ENCODE results near the gene KIF26A.

KIF26A gene

DNA sequence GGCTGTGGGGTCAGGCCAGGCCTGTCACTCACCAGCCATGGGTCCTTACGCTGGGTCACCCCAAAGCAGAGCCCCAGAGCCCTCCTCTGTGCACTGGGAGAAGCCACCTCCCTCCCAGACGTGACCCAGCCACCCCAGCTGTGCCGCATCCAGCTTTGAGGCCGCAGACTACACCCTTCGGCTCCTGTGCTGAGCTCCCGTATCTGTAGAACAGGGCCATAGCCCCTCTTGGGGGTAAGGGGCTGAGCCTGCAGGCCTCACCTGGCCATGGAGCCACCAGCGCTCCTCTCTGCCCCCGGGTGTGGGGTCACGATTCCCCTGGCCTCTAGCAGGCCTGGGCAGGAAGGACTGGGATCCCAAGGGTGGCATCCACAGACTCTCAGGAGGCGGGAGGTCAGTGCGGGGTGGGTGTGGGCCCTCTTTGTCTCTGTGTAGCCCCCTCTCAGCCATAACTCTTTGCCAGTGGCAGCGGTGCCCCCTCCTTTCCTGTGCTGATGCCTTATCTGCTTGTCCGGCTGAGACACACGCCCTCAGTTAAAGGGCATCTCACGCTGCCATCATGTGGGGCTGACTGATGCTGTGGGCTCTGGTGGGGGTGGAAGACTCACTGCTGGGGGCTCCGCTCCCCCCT, 36.6 kb upstream of the KIF26A start:
- DNase-seq (ENCODE audit: low read depth) = no peak

DNA sequence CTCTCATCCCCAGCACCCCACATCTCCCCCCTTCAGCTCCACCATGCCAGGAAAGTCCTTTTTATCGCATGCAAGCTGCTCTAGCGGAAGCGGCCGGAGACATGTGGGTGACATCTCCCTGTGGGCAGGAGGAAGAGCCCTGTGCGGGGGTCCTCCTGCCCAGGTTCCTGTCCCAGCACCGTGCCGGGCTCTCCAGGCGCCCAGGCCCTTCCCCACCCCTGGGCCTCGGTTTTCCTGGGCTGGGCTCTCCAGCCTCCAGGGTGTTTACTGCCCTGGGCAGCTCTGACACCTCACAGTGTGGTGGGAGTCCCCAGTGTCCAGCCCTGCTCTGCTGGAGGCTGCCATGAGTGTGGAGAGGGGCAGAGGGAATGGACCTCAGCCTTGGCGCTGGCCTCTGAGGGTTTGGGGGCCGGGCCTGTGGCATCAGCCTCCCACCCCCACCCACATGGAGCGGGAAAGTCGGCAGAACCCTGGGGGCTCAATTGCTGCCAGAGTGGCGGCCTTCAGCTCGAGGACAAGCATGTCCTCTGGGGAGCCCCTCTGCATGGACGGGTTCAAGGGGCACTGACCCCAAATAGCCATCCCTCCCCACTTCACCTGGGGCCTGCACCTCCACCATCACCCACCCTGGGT, 36.0 kb upstream of the KIF26A start:
- DNase-seq (ENCODE audit: low read depth) = no peak

DNA sequence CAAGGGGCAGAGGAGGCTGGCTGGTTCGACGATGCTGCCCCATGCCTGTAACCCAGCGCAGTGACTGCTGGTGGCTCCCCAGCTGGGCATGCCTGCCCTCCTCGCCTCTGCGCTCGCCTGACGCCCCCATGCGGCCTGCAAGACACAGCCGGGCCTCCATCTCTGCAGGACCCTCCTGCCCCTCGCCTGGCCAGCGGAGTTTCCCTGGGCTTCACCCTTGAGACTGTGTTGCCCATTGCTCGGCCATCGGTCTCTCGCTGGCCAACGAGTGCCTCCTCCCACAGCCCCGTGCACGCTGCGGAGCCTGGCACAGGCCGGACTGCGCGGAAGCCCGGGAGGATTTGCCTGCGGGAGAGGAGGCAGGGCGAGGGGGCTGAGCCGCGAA, 35.3 kb upstream of the KIF26A start:
- DNase-seq (ENCODE audit: low read depth) = no peak

DNA sequence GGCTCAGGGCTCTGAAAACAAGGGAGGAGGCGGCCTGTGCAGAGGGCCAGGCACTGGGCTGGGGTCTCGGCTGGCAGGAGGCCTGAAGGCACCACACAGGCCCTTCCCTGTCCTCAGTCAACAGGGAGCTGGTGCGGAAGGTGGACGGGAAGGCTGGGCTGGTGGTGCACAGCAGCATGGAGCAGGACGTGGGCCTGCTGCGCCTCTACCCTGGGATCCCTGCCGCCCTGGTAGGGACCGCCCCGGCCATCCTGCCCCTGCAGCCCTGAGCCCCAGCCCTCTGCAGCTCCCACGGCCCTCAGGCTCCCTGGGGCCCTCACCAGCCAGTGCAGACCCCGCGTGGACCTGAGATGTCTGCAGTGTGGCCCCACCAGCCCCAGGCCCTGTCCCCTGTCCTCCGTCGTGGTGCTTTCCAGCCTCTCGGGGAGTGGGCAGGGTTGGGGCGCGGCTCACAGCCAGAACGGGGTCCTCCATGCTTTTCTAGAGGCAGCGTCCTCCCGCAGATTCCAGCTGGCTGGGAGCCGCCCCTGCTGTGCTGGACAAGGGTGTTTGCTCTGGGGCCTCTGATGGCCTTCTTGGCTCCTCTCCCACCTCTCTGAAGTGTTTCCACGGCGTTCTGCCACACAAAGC, 34.8 kb upstream of the KIF26A start:
- DNase-seq (ENCODE audit: low read depth) = no peak

DNA sequence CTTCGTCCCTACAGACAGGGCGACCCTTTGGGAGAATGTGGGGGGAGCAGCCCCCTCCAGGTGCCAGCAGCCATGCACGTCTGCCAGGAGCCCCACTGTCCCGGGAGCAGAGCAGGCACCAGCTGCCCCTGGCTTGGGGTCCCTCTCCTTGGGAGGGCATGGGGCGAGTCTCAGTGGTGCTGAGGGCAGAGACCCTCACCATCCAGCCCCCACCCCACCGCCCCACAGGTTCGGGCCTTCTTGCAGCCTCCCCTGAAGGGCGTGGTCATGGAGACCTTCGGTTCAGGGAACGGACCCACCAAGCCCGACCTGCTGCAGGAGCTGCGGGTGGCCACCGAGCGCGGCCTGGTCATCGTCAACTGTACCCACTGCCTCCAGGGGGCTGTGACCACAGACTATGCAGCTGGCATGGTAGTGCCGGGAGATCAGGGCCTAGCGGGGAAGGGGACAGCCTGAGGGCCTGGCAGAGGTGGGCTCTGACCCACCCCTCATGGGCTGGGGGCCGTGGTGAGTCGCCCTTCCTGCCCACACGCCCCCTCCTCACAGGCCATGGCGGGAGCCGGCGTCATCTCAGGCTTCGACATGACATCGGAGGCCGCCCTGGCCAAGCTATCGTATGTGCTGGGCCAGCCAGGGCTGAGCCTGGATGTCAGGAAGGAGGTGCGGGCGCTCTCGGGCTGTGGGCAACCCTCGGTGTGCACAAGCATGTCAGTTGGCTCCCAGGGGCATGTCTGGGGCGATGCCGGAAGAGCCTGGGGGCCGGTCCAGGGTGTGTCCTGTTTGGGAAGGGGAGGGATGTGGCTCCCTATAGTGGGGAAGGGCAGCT, 34.1 kb upstream of the KIF26A start:
- DNase-seq (ENCODE audit: low read depth) = no peak

DNA sequence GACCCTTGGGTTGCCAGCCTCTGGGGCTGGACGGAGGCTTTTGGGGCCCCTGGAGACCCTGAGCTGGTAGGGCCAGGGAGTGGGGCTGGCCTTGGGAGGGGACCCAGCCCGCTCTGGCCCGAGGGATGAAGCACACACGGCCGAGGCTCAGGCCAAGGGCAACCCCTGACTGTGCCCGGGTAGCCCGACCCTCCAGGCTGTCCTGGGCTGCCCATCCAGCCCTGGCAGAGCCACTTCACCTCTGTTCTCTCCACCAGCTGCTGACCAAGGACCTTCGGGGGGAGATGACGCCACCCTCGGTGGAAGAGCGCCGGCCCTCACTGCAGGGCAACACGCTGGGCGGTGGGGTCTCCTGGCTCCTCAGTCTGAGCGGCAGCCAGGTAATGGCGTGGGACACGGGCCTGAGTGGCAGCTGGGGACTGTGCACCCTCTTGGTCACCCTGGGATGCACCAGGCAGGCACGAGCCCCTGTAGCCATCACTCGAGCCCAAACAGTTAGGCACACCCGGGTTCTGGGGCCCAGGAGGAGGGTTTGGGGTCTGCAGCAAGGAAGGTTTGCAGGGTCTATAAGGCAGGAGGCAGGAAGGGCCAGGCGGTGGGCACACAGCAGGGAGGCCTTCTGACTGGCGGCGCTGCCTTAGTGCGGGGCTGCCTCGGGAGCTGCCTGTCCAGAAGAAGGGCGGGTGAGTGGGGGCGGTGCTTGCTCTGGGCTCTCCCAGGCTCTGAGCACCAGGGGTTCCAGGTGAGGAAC, 33.1 kb upstream of the KIF26A start:
- DNase-seq (ENCODE audit: low read depth) = no peak

DNA sequence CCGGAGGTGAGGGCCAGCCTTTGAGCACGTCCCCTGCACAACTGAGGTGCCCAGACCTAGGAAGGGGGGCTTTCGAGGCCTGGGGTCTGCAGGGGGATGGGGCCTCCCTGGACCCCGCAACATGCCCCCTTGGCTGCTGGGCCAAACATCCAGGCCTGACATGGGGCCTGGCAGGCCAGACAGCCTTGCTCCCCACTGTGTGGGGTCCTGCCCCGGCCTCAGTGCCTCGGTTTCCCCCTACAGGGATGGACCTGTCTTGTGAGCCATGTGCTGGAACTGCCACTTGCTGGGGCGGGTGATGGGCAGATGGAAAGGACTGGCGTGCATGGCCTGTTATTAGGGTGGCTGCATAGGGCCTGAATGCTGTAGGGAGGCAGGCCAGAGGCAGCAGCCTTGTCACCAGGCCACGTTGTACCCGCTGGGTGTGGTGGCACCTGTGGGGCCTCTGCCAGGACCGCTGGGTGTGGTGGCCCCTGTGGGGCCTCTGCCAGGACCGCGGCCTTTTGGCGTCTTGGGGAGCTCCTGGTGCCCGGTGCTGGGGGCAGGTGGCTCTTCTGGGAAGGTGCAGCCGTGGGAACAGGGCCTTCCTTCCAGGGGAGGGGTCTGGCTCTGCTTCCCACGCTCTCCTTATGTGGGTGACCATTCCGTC, 32.4 kb upstream of the KIF26A start:
- DNase-seq (ENCODE audit: low read depth) = no peak

DNA sequence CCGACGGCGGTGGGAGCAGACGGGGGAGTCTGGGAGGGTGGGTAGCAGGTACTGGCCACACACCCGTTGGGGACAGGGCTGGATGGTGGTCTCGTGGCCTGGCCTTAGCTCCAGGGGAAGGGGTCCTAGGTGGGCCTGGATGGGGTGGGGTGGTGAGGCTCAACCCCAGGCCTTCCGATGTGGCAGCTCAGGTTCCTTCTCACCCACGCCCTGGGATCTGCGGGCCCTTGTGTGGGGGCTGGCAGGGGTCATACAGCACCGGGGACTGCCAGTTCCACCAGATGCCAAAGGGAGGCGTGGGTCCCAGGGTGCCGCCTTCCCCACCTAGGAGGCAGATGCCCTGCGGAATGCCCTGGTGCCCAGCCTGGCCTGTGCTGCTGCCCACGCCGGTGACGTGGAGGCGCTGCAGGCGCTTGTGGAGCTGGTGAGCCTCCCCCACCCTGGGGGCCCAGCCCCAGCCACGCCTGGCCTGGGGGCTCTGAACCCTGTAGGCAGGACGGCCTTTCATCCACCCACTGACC, 31.9 kb upstream of the KIF26A start:
- DNase-seq (ENCODE audit: low read depth) = no peak

DNA sequence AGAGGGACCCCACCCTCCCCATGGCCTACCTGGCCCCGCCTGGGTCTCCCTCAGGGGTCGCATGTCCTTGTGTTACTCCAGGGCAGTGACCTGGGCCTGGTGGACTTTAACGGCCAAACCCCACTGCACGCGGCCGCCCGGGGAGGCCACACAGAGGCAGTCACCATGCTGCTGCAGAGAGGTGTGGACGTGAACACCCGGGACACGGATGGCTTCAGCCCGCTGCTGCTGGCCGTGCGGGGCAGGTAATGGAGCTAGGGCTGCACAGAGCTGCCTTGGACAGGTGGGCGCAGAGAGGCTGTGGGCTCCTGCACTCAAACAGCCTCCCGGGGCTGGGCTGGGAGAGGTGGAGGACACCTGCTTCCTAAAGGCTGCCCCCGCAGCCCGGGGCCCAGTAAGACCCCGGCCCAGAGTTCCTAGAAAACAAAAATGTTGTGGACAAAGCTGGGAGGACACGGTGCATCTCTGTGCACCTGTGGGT, 31.2 kb upstream of the KIF26A start:
- no peak for DNase-seq (ENCODE audit: low read depth)

DNA sequence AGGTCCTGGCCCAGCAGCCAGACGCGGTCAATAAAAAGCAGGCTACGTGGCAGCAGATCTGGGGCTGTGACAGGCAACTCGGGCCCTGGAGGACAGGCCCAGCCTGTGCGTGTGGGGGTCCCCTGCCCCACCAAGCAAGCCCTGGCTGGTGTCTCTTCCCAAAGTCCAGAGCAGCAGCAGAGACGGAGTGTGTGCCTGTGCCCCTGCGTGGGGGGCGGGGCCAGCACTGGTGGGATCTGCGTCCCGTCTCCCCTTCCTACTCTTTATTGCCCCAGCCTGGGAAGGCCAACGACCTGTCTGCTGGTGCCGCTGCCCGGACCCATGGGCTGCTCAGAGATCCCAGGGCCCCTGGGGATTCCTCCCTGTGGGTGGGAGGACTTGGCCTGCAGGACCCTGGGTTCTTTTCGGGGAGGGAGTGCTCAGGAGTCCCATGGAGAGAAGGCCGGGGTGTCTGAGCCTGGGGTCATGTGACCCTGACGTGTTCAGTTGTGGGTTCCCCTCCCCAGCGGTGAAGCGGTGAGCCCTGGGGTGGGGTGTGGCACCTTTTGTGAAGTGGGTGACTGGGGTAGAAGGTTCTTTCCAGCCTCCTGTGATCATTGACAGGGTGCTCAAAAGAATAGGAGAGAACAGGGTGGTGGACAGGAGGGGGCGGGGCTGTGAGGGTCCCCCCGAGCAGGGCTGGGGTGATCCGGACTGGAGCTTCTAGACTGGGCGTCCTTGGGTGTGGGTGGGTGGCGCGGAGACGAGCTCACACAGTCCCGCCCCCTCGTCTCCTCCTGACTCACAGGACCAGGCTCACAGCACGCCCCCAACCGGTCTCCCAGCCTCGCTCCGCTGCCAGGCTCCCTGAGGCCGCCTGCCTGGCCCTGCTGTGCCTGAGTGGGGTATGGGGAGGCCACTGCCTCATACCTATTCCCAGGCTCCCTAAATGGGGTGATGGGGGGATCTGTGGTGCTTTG, 30.5 kb upstream of the KIF26A start:
- no peak for DNase-seq (ENCODE audit: low read depth)

DNA sequence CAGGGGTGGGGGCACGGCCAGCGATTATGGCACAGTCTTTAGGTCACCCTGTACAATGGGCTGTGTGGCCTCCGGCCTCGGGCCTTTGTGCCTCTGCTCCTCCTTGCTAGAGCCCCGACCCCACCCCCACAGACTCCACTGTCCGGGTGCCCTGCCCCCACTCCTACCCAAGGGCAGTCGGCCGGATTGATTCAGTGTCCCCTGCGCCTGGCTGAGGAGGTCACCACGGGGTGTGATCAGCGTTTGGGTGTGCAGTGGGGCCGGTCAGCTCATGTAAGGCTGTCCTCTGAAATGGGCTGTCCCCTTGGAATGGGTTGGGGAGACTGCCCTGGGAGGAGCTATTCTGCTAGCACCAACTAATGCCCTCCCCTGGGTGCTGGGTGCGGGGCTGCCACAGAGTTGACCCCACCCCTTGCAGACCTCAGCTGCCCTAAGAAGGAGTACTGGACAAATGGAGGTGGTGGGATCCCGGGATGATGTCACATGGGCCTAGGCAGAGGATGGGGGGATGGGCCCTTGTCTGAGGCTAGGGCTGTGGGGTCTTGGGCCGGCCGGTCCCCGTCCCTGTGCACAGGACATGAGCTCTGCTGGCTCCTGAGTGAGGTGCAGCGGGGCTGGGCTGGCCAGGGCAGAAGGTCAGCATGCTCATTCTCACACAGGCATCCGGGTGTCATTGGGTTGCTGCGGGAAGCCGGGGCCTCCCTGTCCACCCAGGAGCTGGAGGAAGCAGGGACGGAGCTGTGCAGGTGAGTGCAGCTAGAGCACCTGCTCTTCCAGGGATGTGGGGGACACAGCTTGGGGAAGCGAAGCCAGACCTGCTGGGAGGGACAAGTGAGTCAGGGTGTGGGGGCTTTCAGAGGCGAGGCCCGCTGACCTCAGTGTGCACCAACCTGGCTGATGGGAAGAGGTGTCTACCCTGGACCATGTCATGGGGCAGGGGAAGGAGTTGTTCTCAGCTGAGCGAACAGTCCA, 29.5 kb upstream of the KIF26A start:
- no peak for DNase-seq (ENCODE audit: low read depth)

DNA sequence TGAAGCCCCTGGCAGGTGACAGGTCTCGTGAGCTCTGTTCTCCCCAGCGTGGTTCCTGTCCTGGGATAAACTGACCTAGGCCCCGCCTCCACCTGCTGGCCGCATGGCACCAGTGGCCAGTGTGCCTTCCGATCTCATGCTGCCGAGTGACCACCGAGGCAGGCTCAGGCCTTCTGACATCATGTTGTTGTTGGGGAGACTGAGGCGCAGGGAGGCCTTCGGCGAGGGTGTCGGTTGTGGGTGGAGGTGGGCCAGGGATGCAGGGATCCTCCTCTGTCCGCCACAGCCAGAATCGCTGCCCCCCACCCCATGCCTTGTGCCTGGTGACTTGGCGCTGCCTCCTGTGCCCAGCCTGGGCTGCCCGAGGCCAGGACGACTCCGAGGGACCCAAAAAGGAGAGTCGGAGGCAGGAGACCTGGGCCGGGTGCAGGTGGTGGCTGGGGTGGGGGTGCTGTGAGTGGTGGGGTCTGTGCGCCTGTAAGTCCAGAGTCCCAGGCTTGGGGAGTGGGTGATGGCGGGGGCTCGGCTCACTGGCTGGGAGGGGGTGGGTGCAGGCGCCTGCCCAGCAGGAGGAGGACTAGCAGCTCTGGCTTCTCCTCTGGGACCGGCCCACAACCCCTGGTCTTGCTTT, 28.5 kb upstream of the KIF26A start:
- DNase-seq (ENCODE audit: low read depth) = no peak

DNA sequence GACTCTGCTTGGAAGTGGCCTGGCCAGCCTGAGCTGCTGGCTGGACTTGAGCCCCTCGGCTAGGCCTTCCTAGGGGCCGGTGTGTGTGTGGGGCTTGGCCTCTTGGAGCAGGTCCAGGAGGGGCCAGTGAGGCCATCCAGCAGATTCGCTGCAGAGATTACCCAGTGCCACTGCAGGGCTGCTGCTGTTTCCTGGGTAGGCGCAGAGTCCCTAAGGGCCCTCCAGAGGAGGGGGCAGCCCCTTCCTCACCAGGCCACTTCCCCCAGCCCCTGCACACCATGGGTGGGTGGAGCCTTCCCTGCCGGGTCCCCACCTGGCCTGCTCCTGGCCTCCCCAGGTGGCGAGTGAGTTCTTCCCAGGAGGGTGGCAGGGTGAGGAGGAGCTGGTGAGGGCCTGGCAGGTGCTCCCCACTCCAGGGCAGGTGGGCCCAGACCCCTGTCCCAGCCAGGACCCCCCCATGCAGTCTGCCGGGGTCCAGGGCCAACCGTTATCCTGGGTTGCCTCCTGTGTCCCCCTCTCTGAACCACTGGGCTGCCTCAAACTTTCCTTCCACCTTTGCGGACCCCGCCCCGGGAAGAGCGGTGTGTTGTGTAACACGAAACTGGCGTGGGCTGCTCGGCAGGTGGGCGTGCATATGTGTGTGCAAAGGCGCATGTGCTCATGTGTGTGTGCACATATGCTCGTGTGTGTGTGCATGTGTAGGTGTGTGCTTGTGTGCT, 27.7 kb upstream of the KIF26A start:
- DNase-seq (ENCODE audit: low read depth) = no peak

DNA sequence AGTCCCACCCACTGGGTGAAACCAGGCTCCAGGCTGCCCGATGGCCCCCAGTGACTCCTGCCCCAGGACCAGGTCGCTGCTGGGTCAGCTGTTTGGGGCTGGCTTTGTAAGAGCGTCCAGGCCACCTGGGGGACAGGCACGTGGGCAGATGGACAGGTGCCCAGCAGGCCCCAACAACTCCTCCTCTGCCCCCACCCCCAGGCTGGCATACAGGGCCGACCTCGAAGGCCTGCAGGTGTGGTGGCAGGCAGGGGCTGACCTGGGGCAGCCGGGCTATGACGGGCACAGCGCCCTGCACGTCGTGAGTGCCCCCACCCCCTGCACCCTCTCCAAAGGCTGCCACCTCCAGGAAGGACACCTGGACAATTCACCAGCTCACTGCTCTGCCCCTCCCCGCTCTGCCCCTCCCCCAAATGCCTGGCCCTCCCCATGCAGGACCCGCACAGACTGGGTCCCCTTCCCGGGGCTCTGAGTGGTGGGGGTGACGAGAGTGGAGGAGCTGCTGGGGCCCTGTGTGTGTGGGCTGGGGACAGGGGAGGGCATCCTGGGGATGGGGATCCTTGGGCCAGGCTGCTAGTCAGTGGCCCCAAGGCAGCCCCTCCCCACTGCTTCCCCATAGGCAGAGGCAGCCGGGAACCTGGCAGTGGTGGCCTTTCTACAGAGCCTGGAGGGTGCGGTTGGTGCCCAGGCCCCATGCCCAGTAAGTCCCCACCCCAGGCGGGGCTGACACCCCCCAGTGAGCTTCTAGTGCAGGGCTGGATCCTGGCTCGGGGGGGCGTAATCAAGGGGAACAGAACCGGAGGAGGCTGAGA, 26.9 kb upstream of the KIF26A start:
- DNase-seq (ENCODE audit: low read depth) = no peak

DNA sequence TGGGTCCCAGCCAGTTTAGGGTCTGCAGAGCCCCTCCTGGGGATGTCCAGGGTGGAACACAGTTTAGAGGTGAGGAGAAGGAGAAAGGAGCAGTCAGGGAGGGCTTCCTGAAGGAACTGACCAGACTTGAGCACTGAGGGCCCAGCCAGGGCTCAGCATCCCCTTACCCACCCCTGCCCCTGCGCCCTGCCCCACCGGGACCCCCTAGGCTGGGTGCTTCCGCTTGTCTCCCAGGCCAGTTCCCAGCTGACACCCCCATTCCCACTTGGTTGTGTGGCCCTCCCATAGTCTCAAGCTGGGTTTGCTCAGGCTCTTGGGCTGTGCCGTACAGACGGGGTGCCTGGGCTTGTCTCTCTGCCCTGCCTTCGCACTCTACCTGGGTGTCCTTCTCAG, 26.3 kb upstream of the KIF26A start:
- no peak for DNase-seq (ENCODE audit: low read depth)

DNA sequence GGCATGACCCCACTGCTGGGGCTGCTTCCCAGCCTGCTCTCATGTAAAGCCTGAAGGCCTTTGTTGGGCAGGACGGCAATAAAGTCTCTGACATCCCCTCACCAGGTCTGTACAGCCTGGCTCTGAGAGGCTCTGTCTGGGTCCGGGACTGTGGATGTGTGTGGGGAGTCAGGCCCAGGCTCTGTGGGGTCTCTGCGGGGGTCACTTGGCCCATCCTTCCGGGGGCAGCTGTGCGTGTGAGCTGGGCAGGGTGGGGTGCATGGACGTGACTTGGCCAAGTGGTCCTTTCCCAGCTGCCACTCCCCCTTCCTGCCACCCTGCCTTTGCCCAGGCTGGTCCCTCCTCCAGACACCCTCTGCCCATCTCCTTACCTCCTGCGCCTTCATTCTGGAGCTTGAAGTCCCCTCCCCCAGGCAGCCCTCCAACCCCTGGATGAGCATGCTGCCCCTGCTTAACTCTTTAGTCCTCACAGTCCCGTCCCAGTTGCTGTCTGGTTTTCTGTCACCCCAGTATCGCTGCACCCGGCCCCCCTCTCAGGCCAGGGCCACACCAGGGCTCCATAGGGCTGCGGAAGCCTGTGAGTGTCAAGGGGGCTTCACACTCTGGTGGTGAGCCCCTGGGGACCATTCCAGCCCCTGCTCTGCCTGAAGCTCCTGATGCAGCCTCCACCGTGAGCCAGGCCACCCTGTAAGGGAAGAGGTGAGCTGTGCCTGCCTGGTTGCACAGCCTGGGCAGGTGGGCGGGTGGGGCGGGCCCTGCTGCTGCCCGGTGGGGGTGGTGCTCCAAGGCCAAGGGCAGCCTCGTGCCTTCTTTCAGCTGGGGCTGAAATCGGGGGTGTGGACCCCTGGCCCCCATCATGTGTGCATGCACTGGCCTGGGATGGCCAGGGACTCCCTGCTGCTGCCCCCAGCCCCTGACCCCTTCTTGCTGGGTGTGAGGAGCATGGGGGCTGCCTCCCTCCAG, 25.5 kb upstream of the KIF26A start:
- DNase-seq (ENCODE audit: low read depth) = no peak

Measured in non-pigmented ciliary epithelial cell (primary cell).